HAP-1 (cell line): ENCODE measurements around the gene BICRAL.

Source experiments
- DNase-seq, 2 experiments: peaks; one replicate each; pipeline ENCODE4 v3.0.0-alpha.2; 2016 to 2020; ENCODE audit warnings: low spot score in 2 of 2
- H3K27me3 ChIP-seq: fragments of 250-450 bp; sonication (Bioruptor Pico); 2 replicates; pipeline ENCODE4 v1.5.1; 2020; ENCODE audit warnings: low read depth, mild to moderate bottlenecking, moderate library complexity
- H3K36me3 ChIP-seq: fragments of 250-450 bp; sonication (Bioruptor Pico); replicated peaks from 2 replicates; pipeline ENCODE4 v1.5.1; 2020; ENCODE audit warnings: mild to moderate bottlenecking
- H3K4me1 ChIP-seq: fragments of 250-450 bp; sonication (Bioruptor Pico); 2 replicates; pipeline ENCODE4 v1.5.1; 2020; ENCODE audit warnings: mild to moderate bottlenecking
- H3K4me3 ChIP-seq: fragments of 250-450 bp; sonication (Bioruptor Pico); 2 replicates; pipeline ENCODE4 v1.5.1; 2020; ENCODE audit warnings: mild to moderate bottlenecking, moderate library complexity
- H3K9me3 ChIP-seq: fragments of 250-450 bp; sonication (Bioruptor Pico); 2 replicates; pipeline ENCODE4 v1.5.1; 2020; ENCODE audit warnings: mild to moderate bottlenecking, moderate library complexity
- in situ Hi-C: fragments of 300-500 bp; cut with MboI; formaldehyde crosslinking; loops from 3 replicates; pipeline ENCODE4 v1.14.3; 2020; ENCODE audit warnings: low sequenced_read_pairs, inconsistent platforms, mixed read lengths

The BICRAL gene

DNA sequence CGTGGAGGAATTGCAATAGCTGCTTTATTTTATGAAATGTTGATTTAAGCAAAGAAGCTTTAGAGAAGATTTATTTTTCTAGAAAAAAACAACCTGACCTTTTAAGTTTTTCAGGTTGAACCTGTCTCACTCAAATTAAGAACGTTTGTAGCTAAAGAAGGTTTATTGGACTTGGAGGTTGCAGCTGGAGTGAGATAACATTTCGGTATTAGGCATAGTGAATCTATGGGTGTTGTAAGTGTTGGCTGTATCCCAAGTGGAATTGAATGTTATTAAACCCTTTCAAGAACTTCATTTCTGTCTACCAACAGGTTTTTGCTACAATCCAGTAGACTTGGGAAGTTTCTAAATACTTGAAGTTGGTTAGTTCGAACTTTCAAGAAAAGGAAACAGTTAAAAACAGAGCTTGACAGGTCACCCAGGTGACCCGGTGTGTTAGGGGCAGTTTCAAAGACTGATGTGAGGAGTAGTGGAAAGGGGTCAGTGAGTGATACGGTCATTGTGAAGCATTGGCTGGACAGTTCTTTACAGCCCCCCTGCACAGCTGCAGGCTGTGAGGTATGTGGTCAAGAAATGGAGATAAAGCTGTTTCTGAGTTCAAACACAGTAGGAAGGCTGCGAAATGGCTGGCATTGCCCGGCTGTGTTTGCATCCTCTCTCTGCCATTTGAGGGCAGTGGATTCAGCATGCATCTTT is 33.5 kb upstream of the BICRAL start:
- DNase-seq: no peak
- Histone ChIP-seq H3K27me3 (no peaks in the 10 kb centered on the region), H3K9me3 (no peaks in the 10 kb centered on the region), H3K4me1 (peaks cover 18% of the 10 kb centered on the region), H3K4me3 (no peak overlapping the region), H3K36me3 (no peaks in the 10 kb centered on the region)
- in situ Hi-C loops: loop anchor here (25.0 kb wide), 1 partner anchor 139 kb away; the partner anchor contains the start of gene RPL7L1

DNA sequence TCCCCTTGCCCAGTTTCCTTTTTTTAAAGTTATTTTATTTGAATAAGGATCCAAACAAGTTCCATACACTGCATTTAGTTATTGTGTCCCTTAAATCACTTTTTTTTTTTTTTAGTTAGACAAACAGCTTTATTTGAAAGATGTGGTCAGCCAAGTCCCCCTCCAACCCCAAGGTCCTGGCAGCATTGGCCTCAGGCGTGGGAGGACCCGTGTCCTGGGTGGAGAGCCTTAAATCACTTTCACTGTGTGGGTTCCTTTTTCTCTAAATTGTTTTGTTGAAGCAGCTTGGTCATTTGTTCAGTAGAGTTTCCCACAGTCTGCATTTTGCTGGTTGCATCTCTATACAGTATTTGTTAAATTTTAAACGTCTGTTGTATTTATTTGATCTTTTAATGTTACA is 30.8 kb upstream of the BICRAL start:
- no peak for DNase-seq
- H3K4me1 ChIP-seq: peaks cover 9% of the 10 kb centered on the region
- H3K4me3 ChIP-seq: no peak overlapping the region
- no peaks in the 10 kb centered on the region for H3K27me3 ChIP-seq
- in situ Hi-C loops: no loop called here
- no peaks in the 10 kb centered on the region for H3K36me3 ChIP-seq
- H3K9me3 ChIP-seq: no peaks in the 10 kb centered on the region

DNA sequence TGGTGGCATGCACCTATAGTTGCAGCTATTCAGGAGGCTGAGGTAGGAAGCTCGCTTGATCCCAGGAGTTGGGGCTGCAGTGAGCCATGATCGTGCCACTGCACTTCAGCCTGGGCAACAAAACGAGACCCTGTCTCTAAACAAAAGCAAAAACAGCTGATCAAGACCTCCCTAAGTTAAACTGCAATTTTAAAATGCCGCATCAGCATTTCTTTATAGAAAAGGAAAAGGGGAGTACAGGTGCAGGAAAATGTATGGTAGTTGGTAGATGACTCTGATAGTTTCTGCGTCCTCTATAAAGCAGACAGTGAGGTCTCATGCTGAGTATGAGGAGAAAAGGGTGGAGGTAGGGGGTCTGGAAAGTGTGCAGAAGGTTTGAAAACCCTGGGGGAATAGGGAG is 27.1 kb upstream of the BICRAL start:
- in situ Hi-C loops: no loop called here
- H3K27me3 ChIP-seq: no peaks in the 10 kb centered on the region
- no peak for DNase-seq
- H3K9me3 ChIP-seq: no peaks in the 10 kb centered on the region
- H3K36me3 ChIP-seq: no peaks in the 10 kb centered on the region
- no peak overlapping the region for H3K4me3 ChIP-seq
- H3K4me1 ChIP-seq: no peaks in the 10 kb centered on the region

DNA sequence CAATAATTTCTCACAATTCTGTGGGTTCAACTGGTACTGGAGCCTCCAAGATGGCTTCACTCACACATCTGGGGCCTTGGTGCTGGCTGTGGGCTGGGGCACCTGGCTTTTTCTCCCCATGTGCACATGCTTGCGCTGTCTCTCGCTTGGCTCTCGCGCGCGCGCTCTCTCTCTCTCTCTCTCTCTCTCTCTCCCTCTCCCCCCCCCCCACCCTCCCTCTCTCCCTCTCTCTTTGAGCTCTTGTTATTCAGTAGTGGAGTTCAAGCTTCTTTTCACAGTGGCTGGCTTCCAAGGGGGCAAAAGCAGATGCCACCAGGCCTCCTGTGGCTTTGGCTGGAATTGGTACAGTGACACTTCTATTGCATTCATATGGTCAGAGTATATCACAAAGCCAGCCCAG is 25.1 kb upstream of the BICRAL start:
- Histone ChIP-seq H3K9me3 (no peaks in the 10 kb centered on the region), H3K36me3 (no peaks in the 10 kb centered on the region), H3K4me3 (no peak overlapping the region), H3K4me1 (no peaks in the 10 kb centered on the region), H3K27me3 (no peaks in the 10 kb centered on the region)
- in situ Hi-C loops: no loop called here
- no peak for DNase-seq

DNA sequence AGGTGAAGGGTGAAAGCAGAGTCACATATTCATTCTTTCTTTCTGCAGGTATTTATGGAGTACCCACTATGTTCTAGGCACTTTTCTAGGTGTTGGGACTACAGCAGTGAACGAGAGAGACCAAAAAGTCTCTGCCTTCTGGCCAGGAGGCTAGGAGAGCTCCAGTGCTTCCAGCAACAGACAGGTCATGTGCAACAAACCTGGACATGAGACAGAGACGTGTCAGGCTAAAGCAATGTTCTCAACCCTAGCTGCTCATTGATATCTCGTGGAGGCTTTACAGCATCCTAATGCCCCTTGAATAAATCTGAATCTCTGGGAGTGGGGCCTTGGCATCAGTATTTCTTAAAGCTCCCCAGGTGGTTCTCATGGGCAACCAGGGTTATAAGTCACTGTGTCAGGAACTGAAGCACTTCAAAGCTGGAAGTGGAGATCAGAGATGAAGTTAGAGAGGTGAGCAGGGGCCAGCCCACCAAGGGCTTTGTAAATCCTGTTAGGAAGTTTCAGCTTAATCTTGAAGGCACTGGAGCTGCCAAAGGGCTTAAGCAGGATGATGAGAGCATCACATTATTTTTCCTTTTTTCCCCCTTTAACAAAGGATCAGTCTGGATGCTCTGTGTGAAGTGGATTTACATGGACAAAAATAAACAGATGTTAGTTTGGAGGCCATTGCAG is 23.0 kb upstream of the BICRAL start:
- H3K4me3 ChIP-seq: no peak overlapping the region
- in situ Hi-C loops: no loop called here
- H3K9me3 ChIP-seq: no peaks in the 10 kb centered on the region
- peaks cover 7% of the 10 kb centered on the region for H3K4me1 ChIP-seq
- DNase-seq: no peak
- no peaks in the 10 kb centered on the region for H3K36me3 ChIP-seq
- no peaks in the 10 kb centered on the region for H3K27me3 ChIP-seq

DNA sequence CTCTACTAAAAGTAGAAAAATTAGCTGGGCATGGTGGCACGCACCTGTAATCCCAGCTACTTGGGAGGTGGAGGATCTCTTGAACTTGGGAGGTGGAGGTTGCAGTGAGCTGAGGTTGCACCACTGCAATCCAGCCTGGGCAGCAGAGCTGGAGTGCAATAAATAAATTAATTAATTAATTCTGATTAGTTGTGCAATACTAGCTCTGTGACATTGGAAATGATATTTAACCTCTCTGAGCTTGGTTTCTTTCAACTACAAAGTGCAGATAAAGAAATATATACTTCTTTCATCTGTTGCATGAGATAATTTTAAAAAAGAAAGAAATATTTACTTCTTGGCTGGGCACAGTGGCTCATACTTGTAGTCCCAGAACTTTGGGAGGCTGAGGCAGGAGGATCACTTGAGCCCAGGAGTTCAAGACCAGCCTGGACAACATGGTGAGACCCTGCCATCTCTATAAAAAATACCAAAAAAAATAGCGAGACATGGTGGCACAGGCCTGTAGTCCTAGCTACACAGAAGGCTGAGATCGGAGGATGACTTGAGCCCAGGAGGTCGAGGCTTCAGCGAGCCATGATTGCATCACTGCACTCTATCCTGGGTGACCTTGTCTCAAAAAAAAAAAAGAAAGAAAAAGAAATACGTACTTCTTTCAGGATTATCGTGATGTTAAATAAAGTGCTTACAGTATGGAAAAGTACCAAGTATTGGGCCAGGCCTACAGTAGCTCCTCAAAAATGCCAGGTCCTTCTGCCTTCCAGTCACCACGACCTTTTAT is 20.4 kb upstream of the BICRAL start:
- no peaks in the 10 kb centered on the region for H3K27me3 ChIP-seq
- H3K36me3 ChIP-seq: no peaks in the 10 kb centered on the region
- in situ Hi-C loops: no loop called here
- H3K9me3 ChIP-seq: no peaks in the 10 kb centered on the region
- H3K4me3 ChIP-seq: no peak overlapping the region
- H3K4me1 ChIP-seq: peaks cover 7% of the 10 kb centered on the region
- no peak for DNase-seq

DNA sequence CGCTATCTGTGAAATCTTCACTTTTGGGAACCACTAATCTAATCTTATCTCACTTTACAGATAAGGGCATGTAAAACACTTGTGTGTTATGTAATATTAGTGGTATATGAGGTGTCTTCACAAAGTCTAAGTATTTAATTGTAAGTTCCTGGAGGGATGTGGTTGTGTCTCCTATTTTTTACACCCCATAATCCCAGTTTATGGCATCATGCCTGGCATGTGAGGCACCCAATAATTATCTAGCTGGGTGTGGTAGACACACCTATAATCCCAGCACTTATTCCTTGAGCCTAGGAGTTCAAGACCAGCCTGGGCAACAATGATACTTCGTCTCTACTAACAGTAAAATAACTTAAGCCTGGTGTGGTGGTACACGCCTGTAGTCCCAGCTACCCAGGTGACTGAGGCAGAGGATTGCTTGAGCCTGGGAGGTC is 19.4 kb upstream of the BICRAL start:
- no peak for DNase-seq
- Histone ChIP-seq H3K9me3 (no peaks in the 10 kb centered on the region), H3K4me1 (peaks cover 7% of the 10 kb centered on the region), H3K36me3 (no peaks in the 10 kb centered on the region), H3K4me3 (no peak overlapping the region), H3K27me3 (no peaks in the 10 kb centered on the region)
- in situ Hi-C loops: no loop called here

DNA sequence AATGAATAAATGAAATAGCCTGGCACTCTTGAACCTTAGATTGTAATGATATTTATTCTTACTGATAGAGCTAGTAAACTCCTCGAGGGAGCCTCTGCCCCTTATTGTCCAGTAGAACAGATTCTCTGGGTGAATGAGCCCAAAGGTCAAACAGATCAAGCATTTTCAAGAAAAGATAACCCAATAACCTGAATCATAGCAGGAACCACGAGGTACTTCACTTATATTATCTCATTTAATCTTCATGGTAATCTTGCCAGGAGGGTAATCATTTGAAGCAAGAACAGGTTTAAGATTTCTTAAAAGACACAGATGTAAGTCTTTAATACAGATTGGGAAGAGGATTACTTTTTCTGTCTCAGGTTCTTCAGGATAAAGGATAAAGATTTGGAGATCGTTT is 18.9 kb upstream of the BICRAL start:
- in situ Hi-C loops: no loop called here
- H3K27me3 ChIP-seq: no peaks in the 10 kb centered on the region

DNA sequence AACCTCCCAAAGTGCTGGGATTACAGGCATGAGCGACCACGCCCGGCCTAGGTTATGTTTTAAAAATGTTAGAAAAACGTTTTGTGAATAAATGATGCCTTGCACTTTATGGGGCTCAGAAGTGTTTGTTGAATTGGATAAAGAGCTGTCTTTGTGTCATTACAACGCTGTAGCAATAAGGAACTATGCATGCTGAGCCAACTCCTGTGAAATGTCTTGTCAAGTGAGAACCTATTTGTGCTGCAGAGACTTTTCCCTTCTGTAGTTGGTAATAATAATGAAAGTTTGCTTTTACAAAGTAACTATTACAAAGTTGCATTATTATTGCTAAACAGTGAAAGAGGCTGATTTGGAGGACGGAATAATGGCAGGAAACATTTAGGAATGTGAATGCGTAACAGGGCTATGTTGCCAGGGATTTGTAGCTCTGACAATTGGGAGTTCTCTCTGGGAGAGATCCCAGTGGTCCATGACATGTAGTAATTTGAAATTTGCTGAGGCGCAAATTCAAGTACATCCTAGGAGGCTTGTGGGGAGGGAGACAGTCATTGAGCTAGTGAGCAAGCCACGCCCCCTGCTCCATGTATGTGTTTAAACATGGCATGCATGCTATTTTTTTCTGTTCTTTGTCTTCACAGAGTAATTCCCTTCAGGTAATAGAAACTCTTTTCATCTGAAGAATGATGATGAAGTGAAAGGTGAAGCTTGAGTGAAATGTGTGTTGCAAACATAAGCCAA is 16.8 kb upstream of the BICRAL start:
- no peaks in the 10 kb centered on the region for H3K27me3 ChIP-seq
- no peaks in the 10 kb centered on the region for H3K36me3 ChIP-seq
- in situ Hi-C loops: no loop called here
- no peak for DNase-seq
- peaks cover 7% of the 10 kb centered on the region for H3K4me1 ChIP-seq
- H3K9me3 ChIP-seq: no peaks in the 10 kb centered on the region; the same call in 1 of the 2 replicates
- no peak overlapping the region for H3K4me3 ChIP-seq

More for the DNA sequence above, 18.9 kb upstream of the BICRAL start:
- H3K36me3 ChIP-seq: no peaks in the 10 kb centered on the region
- peaks cover 7% of the 10 kb centered on the region for H3K4me1 ChIP-seq
- DNase-seq: no peak
- no peaks in the 10 kb centered on the region for H3K9me3 ChIP-seq
- no peak overlapping the region for H3K4me3 ChIP-seq

DNA sequence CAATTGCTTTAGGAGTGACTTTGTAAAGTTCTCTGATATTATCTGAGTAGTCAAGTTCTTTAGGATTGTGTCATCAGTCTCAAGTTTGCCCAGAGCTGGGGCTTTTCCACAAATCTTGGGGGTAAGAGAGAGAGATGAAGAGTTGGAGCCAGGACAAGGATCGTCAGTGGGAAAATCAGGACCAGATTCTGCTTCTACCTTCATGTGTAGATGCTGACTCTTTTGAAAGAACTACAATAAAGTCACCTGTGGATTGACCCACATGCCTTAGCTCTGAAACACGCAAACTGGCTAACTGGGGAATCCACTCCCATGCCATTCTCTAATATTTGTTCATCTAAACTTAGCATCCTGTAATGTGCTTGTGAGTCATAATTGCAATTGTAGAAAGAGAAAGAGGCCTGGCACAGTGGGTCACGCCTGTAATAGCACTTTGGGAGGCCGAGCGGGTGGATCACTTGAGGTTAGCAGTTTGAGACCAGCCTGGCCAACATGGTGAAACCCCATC is 15.6 kb upstream of the BICRAL start:
- DNase-seq: no peak
- H3K27me3 ChIP-seq: no peaks in the 10 kb centered on the region
- H3K9me3 ChIP-seq: no peaks in the 10 kb centered on the region; the same call in 1 of the 2 replicates
- H3K4me3 ChIP-seq: no peak overlapping the region
- H3K4me1 ChIP-seq: peaks cover 7% of the 10 kb centered on the region
- H3K36me3 ChIP-seq: no peaks in the 10 kb centered on the region
- in situ Hi-C loops: no loop called here

DNA sequence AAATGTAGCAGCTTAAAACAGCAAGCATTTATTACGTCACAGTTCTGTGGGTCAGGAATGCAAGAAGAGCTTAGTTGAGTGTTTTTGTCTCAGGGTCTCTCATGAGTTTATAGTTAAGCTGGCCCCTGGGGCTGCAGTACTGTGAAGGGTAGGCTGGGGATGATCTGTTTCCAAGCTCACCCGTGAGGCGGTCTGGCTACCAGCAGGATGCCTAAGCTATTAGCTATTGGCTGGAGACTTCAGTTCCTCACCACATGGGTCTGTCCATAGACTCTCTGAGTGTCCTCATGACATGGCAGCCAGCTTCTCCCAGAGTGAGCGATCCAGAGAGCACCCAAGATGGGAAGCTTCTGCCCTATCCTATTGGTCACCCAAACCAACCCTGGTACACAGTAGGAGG is 12.8 kb upstream of the BICRAL start:
- in situ Hi-C loops: no loop called here
- Histone ChIP-seq H3K4me3 (no peak overlapping the region), H3K4me1 (peaks cover 5% of the 10 kb centered on the region), H3K36me3 (no peaks in the 10 kb centered on the region), H3K27me3 (no peaks in the 10 kb centered on the region), H3K9me3 (no peaks in the 10 kb centered on the region; the same call in 1 of the 2 replicates)
- DNase-seq: no peak

DNA sequence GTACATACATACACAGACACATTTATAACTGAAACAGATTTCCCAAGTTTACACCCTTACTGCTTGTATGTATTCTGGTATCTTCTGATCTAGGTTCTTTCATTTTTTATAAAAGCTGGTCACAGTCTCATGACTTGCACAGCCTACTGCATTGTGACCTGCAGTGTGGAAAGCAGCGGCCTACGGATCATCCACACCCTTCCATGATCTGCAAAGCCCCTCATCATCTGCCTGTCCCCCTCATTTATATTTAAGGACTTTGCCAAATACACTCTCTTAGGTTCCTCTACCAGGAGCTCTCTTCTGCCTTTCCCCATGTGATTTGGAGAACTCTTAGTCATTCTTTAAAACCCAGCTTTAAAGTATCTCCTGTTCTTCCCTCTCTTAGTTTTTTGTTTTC is 12.0 kb upstream of the BICRAL start:
- in situ Hi-C loops: no loop called here
- Histone ChIP-seq H3K9me3 (no peaks in the 10 kb centered on the region; the same call in 1 of the 2 replicates), H3K36me3 (no peaks in the 10 kb centered on the region), H3K4me1 (peaks cover 5% of the 10 kb centered on the region), H3K4me3 (no peak overlapping the region), H3K27me3 (no peaks in the 10 kb centered on the region)
- no peak for DNase-seq

DNA sequence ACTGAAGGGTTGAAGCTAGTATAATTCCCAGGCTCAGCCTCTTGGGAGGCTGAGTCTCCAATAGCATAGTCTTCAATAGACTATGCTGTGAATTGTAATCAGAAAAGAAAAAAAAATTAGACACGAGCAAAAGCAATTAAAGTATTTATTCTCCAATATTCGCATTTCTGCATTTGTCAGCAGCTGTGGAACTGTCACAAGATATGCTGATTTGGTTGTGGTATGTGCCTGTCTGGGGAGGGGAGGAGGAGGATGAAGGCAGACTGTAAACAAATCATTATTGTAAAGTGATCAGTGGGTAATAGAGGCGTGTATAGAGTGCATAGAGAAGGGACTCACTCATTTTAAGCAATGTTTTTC is 10.1 kb upstream of the BICRAL start:
- no peaks in the 10 kb centered on the region for H3K27me3 ChIP-seq
- H3K36me3 ChIP-seq: no peaks in the 10 kb centered on the region
- H3K9me3 ChIP-seq: no peaks in the 10 kb centered on the region; the same call in 1 of the 2 replicates
- DNase-seq: no peak
- in situ Hi-C loops: no loop called here
- peaks cover 5% of the 10 kb centered on the region for H3K4me1 ChIP-seq
- no peak overlapping the region for H3K4me3 ChIP-seq
